HFF-Myc (cell line): Measurements from ENCODE around the gene SLC35D3.
"Not testable (repeated sequence)": the region's sequence is repeated elsewhere in the genome, so short reads cannot be mapped to it uniquely, and the experiment has no call there.

Experiments used
- DNase-seq: peaks from one replicate; pipeline ENCODE4 v3.0.0-alpha.2; 2011; ENCODE audit warnings: low read depth; ENCODE audit errors: extremely low read depth
- H3K4me3 ChIP-seq: replicated peaks from 2 replicates; pipeline ENCODE4 v1.5.1; 2011; ENCODE audit warnings: low read depth, mild to moderate bottlenecking, control low read depth, low read length
- TF ChIP-seq, protein P1 (sequence below): IDR thresholded peaks from 2 replicates; pipeline ENCODE4 v1.5.1; 2012; ENCODE audit warnings: mild to moderate bottlenecking, low read depth, low read length, control low read depth; ENCODE audit errors: missing control alignments

Gene SLC35D3

DNA sequence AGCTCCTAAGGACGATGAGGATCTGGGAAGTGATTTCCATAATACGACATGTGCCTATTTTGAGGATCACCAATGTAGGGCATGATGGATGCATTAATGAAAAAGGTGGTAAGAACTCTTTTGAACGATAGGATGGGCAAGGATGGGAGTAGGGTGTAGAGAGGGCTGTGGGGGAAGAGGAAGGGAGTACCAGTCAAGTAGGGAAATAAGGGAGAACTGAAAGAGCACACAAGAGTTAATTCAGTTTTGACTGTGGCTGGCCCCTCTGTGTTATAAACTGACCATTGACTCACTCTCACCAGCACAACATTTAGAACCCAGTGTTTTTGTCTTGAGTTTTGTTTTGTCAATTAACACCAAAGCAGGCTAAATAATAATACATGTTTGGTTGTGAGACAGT, 33.0 kb downstream of the SLC35D3 start:
- TF ChIP-seq, protein P1, sequence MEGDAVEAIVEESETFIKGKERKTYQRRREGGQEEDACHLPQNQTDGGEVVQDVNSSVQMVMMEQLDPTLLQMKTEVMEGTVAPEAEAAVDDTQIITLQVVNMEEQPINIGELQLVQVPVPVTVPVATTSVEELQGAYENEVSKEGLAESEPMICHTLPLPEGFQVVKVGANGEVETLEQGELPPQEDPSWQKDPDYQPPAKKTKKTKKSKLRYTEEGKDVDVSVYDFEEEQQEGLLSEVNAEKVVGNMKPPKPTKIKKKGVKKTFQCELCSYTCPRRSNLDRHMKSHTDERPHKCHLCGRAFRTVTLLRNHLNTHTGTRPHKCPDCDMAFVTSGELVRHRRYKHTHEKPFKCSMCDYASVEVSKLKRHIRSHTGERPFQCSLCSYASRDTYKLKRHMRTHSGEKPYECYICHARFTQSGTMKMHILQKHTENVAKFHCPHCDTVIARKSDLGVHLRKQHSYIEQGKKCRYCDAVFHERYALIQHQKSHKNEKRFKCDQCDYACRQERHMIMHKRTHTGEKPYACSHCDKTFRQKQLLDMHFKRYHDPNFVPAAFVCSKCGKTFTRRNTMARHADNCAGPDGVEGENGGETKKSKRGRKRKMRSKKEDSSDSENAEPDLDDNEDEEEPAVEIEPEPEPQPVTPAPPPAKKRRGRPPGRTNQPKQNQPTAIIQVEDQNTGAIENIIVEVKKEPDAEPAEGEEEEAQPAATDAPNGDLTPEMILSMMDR: no peak
- no peak overlapping the region for H3K4me3 ChIP-seq
- DNase-seq: no peak

DNA sequence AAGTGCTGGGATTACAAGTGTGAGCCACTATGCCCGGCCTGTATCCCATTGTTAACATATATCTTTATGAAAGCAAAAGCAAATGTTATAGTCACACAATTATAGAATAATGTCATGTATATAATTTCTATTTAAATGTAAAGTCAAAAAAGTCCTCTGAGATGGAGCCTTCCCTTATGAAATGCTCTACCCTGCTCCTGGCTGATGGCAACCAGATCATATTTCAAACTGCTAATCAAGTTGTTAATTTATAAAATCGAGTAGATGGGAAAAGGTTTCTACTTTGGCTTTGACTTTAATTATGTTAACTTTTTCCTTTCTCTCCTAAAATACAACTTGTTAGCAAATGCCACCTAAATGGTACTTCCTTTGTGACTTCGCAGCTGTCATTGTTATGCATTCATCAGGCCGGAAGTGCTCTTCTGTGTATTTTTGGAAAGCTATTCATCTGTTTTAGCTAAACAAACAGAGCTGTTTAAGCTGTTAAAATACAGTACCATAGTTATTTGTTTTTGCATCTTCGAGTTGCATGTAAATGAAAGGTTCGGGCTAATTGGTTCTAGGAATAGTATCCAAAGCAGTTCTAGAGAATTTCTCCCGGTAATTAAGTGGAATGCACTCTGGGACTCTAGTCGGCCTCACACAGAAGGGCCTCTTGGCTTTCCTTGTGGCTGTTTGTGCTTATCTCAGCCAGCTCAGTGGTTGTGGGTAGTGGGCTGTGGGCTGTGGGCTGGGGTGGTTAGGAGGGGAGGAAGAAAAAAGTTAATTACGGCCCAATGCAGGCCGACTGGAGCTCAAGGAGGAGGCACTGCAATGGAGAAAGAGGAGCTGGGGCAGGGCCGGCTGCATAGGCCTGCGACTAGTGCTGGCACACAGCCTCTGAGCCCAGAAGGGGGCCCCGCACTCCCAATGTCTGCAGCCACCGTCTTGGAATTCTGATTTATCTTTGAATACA, 34.8 kb downstream of the SLC35D3 start:
- no peak for DNase-seq
- H3K4me3 ChIP-seq: no peak overlapping the region
- TF ChIP-seq, protein P1: no peak

DNA sequence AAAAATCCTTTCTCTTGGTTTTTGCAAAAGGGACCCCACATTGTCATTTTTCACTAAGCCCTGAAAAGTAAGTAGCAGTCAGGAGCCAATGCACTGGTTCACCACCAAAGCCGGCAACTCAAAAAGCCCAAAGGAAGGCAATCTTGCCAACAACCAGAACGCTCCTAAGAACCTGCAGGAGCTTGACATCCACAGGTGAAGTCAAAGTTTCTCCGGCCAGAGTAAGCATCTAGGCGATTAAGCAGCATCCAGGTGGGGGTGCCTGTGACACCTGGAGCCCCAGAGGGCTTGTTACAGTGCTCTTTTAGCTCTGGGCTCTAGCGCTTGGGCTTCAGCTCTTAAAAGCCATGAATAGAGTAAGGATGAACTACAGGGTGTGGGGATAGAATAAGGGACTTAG, 36.1 kb downstream of the SLC35D3 start:
- DNase-seq: no peak
- no peak overlapping the region for H3K4me3 ChIP-seq
- TF ChIP-seq, protein P1: no peak

DNA sequence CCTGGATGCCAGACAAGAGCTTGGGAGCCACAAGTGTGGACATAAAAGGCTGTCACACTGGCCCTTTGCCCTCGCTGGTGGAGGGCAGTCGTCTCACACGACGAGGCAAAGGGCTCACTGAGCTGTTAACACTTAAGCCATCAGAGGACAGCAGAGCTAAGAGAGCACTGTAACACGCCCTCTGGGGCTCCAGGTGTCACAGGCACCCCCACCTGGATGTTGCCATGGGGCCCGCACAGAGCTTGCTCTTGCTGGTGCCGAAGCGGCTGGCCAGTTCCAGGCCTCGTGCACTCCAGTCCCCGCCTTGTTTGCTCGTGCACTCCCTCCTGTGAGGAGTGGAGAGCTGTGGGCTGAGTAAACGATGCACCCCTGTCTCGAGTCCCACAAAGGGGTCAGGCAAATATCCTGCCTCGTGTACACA, 37.4 kb downstream of the SLC35D3 start:
- TF ChIP-seq, protein P1: no peak
- DNase-seq: no peak
- H3K4me3 ChIP-seq: no peak overlapping the region

DNA sequence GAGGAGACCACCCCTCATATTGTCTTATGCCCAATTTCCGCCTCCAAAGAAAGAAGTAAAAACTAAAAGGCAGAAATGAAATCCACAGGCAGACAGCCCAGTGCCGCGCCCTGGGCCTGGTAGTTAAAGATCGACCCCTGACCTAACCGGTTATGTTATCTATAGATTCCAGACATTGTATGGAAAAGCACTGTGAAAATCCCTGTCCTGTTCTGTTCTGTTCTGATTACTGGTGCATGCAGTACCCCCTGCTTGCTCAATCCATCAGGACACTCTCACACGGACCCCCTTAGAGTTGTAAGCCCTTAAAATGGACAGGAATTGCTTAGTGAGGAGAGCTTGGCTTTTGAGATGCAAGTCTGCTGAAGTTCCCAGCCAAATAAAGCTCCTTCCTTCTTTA, 37.8 kb downstream of the SLC35D3 start:
- not testable (repeated sequence) for H3K4me3 ChIP-seq, DNase-seq

DNA sequence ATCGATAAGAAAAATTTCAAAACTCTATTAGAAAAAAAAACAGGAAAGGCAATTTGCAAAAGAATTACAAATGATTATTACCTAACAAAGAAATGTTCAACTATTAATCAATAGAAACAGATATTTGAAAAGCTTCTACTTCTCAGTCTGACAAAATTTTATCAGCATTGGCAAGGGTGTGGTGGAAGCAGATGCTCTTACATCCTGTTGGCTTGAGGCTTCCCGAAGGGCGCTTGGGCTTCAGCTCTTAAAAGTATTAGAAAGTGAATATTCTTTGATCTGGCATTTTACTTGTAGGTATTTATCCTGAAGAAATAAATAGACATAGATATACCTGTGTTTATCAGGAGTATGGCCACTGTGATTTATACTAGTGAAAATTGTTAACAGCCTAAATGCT, 38.7 kb downstream of the SLC35D3 start:
- no peak for DNase-seq
- TF ChIP-seq, protein P1: no peak
- no peak overlapping the region for H3K4me3 ChIP-seq

DNA sequence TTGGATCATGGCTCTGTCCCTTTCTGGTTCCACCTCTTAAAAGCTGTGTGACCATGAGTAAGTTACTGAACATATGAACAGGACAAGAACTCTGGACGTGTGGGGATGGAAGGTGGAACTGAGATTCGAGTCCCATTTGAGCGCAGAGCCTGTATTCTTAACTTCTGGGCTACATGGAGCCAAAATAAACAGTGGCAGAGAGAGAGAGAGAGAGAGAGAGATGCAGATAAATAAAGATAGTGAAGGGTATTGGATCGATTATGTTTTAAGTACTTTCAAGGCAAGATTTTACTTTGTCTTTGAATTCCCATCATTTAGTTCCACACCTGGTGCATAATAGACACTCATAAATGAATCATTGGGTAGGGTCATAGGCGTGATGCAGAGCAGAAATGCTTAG, 39.7 kb downstream of the SLC35D3 start:
- TF ChIP-seq, protein P1: no peak
- H3K4me3 ChIP-seq: no peak overlapping the region
- DNase-seq: no peak
